HepG2 (cell line): ENCODE measurements around the gene STAP1. TPM values are rescaled to one million over a fixed set of nuclear protein-coding genes. Genes with fewer than 3 reads are reported as not detected.
A peak's percentile ranks its signal among the peaks of the same experiment; 100 is the strongest.

Source experiments
- CREB3 ChIP-seq: sonication (generic); formaldehyde crosslinking; IDR thresholded peaks from 2 replicates; pipeline ENCODE4 v1.5.0; 2020; ENCODE audit warnings: missing genetic modification reagents
- ELF3 ChIP-seq: IDR thresholded peaks from 2 replicates; pipeline ENCODE4 v1.6.1; 2016; ENCODE audit warnings: missing genetic modification reagents, missing compliant biosample characterization
- ELK4 ChIP-seq: sonication (generic); formaldehyde crosslinking; IDR thresholded peaks from 2 replicates; pipeline ENCODE4 v1.9.0; 2021; ENCODE audit warnings: missing genetic modification reagents, borderline replicate concordance
- FOXO4 ChIP-seq: sonication (generic); formaldehyde crosslinking; conservative IDR thresholded peaks from 2 replicates; pipeline ENCODE4 v1.8.1; 2023; ENCODE audit warnings: missing genetic modification reagents
- GATAD2A ChIP-seq: IDR thresholded peaks from 2 replicates; pipeline ENCODE4 v1.6.1; 2016
- IKZF1 ChIP-seq: fragments of 450-650 bp; IDR thresholded peaks from 2 replicates; pipeline ENCODE4 v1.7.1; 2016
- KDM2A ChIP-seq: sonication (generic); formaldehyde crosslinking; IDR thresholded peaks from 2 replicates; pipeline ENCODE4 v1.4.0; 2020; ENCODE audit warnings: low read depth, missing genetic modification reagents, borderline replicate concordance
- PATZ1 ChIP-seq: sonication (generic); formaldehyde crosslinking; IDR thresholded peaks from 2 replicates; pipeline ENCODE4 v1.4.0; 2020; ENCODE audit warnings: missing genetic modification reagents
- PRDM4 ChIP-seq: sonication (generic); formaldehyde crosslinking; IDR thresholded peaks from 2 replicates; pipeline ENCODE4 v1.9.0; 2021; ENCODE audit warnings: missing genetic modification reagents, borderline replicate concordance
- SATB2 ChIP-seq: sonication (generic); formaldehyde crosslinking; IDR thresholded peaks from 2 replicates; pipeline ENCODE4 v1.5.0; 2020; ENCODE audit warnings: missing genetic modification reagents
- SNAI1 ChIP-seq: sonication (generic); formaldehyde crosslinking; IDR thresholded peaks from 2 replicates; pipeline ENCODE4 v1.5.0; 2020; ENCODE audit warnings: mild to moderate bottlenecking, missing genetic modification reagents, borderline replicate concordance
- TFDP2 ChIP-seq: sonication (generic); formaldehyde crosslinking; IDR thresholded peaks from 2 replicates; pipeline ENCODE4 v1.4.0; 2020; ENCODE audit warnings: missing genetic modification reagents
- TRIM24 ChIP-seq: sonication (generic); formaldehyde crosslinking; IDR thresholded peaks from 2 replicates; pipeline ENCODE4 v1.8.0; 2022; ENCODE audit warnings: mild to moderate bottlenecking, missing genetic modification reagents
- ZNF468 ChIP-seq: sonication (generic); formaldehyde crosslinking; IDR thresholded peaks from 2 replicates; pipeline ENCODE4 v1.8.0; 2022; ENCODE audit warnings: mild to moderate bottlenecking, moderate library complexity, missing genetic modification reagents
- ZNF839 ChIP-seq: sonication (generic); formaldehyde crosslinking; IDR thresholded peaks from 2 replicates; pipeline ENCODE4 v1.4.0; 2020; ENCODE audit warnings: missing genetic modification reagents, mild to moderate bottlenecking, borderline replicate concordance
- polyA plus RNA-seq, 8 experiments: library from polyadenylated mRNA; depleted of rRNA in 3 of 8; stranded (reverse) in 7 of 8; unstranded in 1 of 8; fragments of >200 nt; fragmentation: Illumina TruSeq in 4 of 8; extraction: Trizol in 4 of 8; gene quantifications; 2 replicates each; pipeline versions ENCODE4 v1.2.1 to v1.2.3, GENCODE V29; 2011 to 2016; ENCODE audit warnings: low read depth in 4 of 8, missing spikeins in 1 of 8, mixed read lengths in 1 of 8; ENCODE audit not compliant: insufficient read depth in 1 of 8
- total RNA-seq, 5 experiments: library from RNA; depleted of rRNA; stranded (reverse); fragments of >200 nt; fragmentation: Illumina TruSeq; extraction: Trizol; gene quantifications; 2 replicates each; pipeline ENCODE4 v1.2.3, GENCODE V29; 2016; ENCODE audit warnings: low read depth in 1 of 5

Gene STAP1
- total and polyA plus RNA-seq, 2 of the 13 experiments (the other 11 are each of a cell fraction or from before 2014, with no cell fraction given), result not detected

- TF ChIP-seq KDM2A (peak; percentile 88; the same call in 1 of the 2 replicates), SNAI1 (CRISPR knock-in tag) (no peak), IKZF1 (no peak), ELK4 (no peak), FOXO4 (CRISPR knock-in tag) (no peak), PATZ1 (CRISPR knock-in tag) (peak; percentile 40; the same call in 1 of the 2 replicates), ZNF468 (CRISPR knock-in tag) (0 out of 2 replicates have a peak, but pooled peaks have one; percentile 54), SATB2 (CRISPR knock-in tag) (no peak), ZNF839 (peak; percentile 82; the same call in 1 of the 2 replicates), TRIM24 (CRISPR knock-in tag) (no peak), PRDM4 (CRISPR knock-in tag) (no peak), ELF3 (CRISPR knock-in tag) (peak; percentile 68; the same call in 1 of the 2 replicates), GATAD2A (CRISPR knock-in tag) (0 out of 2 replicates have a peak, but pooled peaks have one; percentile 26), CREB3 (CRISPR knock-in tag) (no peak), TFDP2 (CRISPR knock-in tag) (peak; percentile 88)
These were observed 13.1 kb upstream of the STAP1 start, which contains the start of gene CENPC (continued) for GRCh38 chr4:67545199-67546003.
